H1 (cell line): ENCODE measurements around the gene CUTA. TPM values are rescaled to one million over a fixed set of nuclear protein-coding genes. Genes with fewer than 3 reads are reported as not detected.

ENCODE experiments used
- ASH2L ChIP-seq: fragments of 200-600, 300-600 bp; sonication (generic); IDR thresholded peaks from one replicate; pipeline ENCODE4 v1.7.1; 2017; ENCODE audit warnings: low read length
- CBX5 ChIP-seq: fragments of 300-800, 300-1000 bp; sonication (generic); IDR thresholded peaks from 2 replicates; pipeline ENCODE4 v1.7.1; 2016; ENCODE audit warnings: antibody characterized with exemption, low read length, low read depth
- EGR1 ChIP-seq: IDR thresholded peaks from 2 replicates; pipeline ENCODE4 v1.6.1; 2011; ENCODE audit warnings: low read depth, low read length, borderline replicate concordance
- FOSL1 ChIP-seq: IDR thresholded peaks from 2 replicates; pipeline ENCODE4 v1.6.1; 2011; ENCODE audit warnings: mild to moderate bottlenecking, low read depth, low read length, moderate library complexity; ENCODE audit not compliant: insufficient read depth
- HDAC6 ChIP-seq: IDR thresholded peaks from one replicate; pipeline ENCODE4 v1.7.1; 2012; ENCODE audit warnings: low read depth, mild to moderate bottlenecking, inconsistent platforms, low read length, moderate library complexity
- POU5F1 ChIP-seq: IDR thresholded peaks from 2 replicates; pipeline ENCODE4 v1.6.1; 2011; ENCODE audit warnings: low read depth, mild to moderate bottlenecking, low read length, moderate library complexity
- RXRA ChIP-seq: IDR thresholded peaks from 2 replicates; pipeline ENCODE4 v1.6.1; 2011; ENCODE audit warnings: low read depth, mild to moderate bottlenecking, low read length, moderate library complexity; ENCODE audit not compliant: insufficient read depth
- SRF ChIP-seq: IDR thresholded peaks from 2 replicates; pipeline ENCODE4 v1.6.1; 2011; ENCODE audit warnings: mild to moderate bottlenecking, low read depth, low read length, moderate library complexity
- TAF7 ChIP-seq: optimal IDR thresholded peaks from 2 replicates; pipeline ENCODE3; 2011; ENCODE audit warnings: low read depth, mild to moderate bottlenecking, inconsistent platforms, low read length, moderate library complexity, borderline replicate concordance
- TEAD4 ChIP-seq: IDR thresholded peaks from 2 replicates; pipeline ENCODE4 v1.6.1; 2012; ENCODE audit warnings: low read depth, low read length, inconsistent platforms, mixed read lengths
- polyA plus RNA-seq, 7 experiments: library from polyadenylated mRNA; depleted of rRNA in 3 of 7; stranded (reverse) in 5 of 7; unstranded in 2 of 7; fragments of >200 nt in 5 of 7; fragments of 200-250 nt in 2 of 7; gene quantifications; 1 replicate in 5 of 7; 2 replicates in 1 of 7; 4 replicates in 1 of 7; pipeline versions ENCODE4 v1.2.1 to v1.2.3, GENCODE V29; 2011 to 2013; ENCODE audit warnings: missing spikeins in 2 of 7, mixed read lengths in 2 of 7
- total RNA-seq: library from RNA; stranded (reverse); fragmentation: NEBNext Ultra II Directional; extraction: Animal tissue kit (Norgen Biotek cat#: 25700); gene quantifications from 2 replicates; pipeline ENCODE4 v1.2.1, GENCODE V29; 2021

CUTA gene
- total and polyA plus RNA-seq, 2 of the 8 experiments (the other 6 are each of a cell fraction or from before 2014, with no cell fraction given), result 297 to 460 TPM

GRCh38 chr6:33419580-33420490, 1.9 kb upstream of the CUTA start, which contains the start of gene SYNGAP1 (continued):
- TF ChIP-seq FOSL1, result no peak
- TF ChIP-seq CBX5, result no peak
- TF ChIP-seq HDAC6, result no peak
- no peak for TF ChIP-seq EGR1
- TF ChIP-seq ASH2L, result no peak
- TF ChIP-seq POU5F1, result no peak
- no peak for TF ChIP-seq SRF
- no peak for TF ChIP-seq TAF7
- TF ChIP-seq TEAD4, result no peak
- no peak for TF ChIP-seq RXRA
